DMS114 treated with DMSO at 0.1 percent for 48 hours (cell line): Measurements from ENCODE around the gene SLC7A7.
"Not testable (repeated sequence)": the region's sequence is repeated elsewhere in the genome, so short reads cannot be mapped to it uniquely, and the experiment has no call there.

Experiments used
- DNase-seq: peaks from one replicate; lab custom pipeline; 2025; ENCODE audit not compliant: unreplicated experiment; lab: John Stamatoyannopoulos, UW

Gene SLC7A7

DNA sequence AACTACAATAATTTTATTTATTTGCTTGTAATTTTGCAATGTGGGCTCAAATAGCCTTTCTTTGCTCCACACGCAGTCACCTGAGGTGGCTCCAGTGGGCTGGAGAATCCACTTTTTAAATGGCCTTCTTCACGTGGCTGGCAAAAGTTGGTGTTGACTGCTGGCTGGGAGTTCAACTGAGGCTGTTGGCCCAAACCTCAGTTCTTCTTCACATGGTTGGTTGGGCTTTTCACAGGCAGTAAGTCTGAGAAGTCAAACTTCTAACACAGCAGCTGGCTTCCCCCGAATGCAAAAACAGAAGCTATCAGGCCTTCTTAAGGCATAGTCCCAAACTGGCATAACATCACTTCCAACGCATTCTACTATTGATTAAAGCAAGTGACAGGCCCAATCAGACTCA, 50.9 kb downstream of the SLC7A7 start:
- DNase-seq = no peak

- no peak for DNase-seq
Observed at GRCh38 chr14:22761734-22762133, 53.5 kb downstream of the SLC7A7 start.

DNA sequence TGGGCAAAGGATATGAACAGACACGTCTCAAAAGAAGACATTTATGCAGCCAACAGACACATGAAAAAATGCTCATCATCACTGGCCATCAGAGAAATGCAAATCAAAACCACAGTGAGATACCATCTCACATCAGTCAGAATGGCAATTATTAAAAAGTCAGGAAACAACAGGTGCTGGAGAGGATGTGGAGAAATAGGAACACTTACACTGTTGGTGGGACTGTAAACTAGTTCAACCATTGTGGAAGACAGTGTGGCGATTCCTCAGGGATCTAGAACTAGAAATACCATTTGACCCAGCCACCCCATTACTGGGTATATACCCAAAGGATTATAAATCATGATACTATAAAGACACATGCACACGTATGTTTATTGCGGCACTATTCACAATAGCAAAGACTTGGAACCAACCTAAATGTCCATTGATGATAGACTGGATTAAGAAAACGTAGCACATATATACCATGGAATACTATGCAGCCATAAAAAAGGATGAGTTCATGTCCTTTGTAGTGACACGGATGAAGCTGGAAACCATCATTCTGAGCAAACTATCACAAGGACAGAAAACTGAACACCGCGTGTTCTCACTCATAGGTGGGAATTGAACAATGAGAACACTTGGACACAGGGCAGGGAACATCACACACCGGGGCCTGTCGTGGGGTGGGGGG, 57.1 kb downstream of the SLC7A7 start:
- not testable (repeated sequence) for DNase-seq

DNA sequence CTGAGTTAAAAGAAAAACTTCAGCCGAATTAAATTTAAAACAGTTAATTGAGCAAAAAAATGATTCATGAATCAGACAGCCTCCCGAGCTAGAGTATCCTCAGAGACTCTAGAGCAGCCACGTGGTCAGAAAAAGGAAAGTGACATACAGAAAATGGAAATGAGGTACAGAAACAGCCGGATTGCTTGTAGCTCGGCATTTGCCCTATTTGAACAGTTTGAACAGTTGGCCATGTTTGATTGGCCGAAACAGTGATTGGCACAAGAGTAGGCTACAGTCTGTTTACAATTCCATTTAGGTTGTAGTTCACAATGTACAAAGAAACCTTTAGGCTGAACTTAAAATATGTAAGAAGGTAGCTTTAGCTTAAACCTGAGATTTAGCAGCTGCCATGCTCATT, 61.6 kb downstream of the SLC7A7 start:
- DNase-seq = no peak

DNA sequence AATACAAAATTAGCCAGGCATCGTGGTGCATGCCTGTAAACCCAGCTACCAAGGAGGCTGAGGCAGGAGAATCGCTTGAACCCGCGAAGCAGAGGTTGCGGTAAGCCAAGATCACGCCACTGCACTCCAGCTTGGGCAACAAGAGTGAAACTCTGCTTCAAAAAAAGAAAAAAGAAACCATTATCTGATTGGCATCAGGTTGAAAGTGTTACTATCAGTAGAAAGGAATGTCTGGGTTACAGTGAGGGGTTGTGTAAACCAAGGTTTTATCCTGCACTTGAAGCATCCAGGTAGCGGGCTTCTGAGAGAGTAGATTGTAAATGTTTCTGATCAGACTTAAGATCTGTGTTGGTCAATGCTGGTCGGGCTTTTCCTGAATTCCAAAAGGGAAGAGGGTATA, 62.8 kb downstream of the SLC7A7 start:
- no peak for DNase-seq

DNA sequence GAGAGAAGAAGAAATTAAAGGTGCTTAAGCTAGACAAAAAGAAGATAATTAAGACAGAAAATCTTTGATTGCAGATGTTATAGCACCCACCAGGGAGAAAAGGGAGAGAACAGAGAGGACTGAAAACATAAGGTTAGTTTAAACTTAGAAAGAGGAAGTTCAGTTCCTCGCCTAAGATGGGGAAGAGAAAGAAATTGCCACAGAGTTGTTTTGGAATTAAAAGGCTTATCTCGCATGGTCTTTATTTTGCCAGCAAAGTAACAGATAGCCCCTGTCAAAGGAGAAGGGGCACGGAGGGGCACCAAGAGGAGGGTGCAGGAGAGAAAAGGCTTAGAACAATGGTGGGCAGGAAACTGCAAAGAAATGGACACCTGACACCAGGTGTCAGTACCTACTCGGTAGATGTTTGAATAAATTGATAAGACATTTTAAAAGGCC, 66.6 kb downstream of the SLC7A7 start:
- DNase-seq = no peak

DNA sequence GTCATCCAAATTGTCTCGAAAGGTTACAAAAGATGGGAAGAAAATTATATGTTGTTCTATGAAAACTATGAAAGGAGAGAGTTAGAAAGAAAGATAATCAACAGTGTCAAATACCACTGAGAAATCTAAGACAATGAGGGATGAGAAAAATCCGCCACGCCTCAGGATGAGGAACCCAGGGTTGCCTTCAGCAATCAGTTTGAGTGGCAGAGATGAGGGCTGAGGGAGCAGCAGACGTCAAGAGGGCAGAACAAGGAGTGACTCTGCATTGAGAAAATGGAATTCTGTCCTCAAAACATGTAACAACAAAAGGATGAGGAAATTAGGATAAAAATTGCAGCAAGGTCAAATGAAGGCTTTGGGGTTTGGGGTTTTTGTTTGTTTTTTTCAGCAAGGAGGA, 67.0 kb downstream of the SLC7A7 start:
- no peak for DNase-seq

GRCh38 chr14:22747769-22748168, 67.5 kb downstream of the SLC7A7 start:
- DNase-seq = no peak

GRCh38 chr14:22740020-22740419, 75.2 kb downstream of the SLC7A7 start:
- no peak for DNase-seq

- DNase-seq = no peak
Observed at GRCh38 chr14:22739423-22739822, 75.8 kb downstream of the SLC7A7 start.

DNA sequence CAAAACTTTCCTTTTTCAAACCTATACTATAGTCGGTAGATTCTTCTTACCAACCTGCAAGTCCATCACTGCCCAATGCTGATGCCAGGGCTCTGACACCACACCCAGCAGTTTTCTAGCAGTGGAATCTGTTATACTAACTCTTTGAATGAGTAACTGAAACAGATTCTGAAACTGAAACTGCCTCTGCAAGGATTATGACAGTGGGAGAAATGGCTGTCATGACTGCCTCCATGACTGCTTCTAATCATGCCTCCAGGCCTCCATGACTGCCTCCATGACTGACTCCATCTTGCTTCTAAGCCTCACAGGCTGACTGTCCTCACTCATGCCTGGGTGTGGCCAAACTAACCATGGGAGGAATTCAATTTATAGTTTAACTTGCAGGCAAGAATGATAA, 78.2 kb downstream of the SLC7A7 start:
- DNase-seq = no peak

GRCh38 chr14:22736384-22736783, 78.9 kb downstream of the SLC7A7 start:
- not testable (repeated sequence) for DNase-seq

DNA sequence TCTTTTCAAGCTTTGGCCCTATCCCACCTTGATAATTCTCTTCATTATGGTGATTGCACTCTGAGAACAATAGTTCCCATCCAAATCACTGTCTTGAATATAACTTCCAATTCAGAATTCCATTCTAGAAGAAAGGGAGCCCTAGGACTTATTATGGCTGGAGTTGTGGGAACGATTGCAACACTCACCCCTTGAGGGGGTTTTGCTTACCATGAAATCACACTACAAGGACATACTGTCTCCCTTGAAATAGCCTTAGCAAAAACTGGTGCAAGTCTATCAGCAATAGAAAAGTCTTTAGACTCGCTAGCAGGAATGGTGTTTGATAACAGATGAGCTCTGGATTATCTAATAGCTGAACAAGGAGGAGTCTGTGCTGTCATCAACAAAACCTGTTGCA, 80.1 kb downstream of the SLC7A7 start:
- no peak for DNase-seq

- DNase-seq = no peak
Observed at GRCh38 chr14:22733829-22734228, 81.4 kb downstream of the SLC7A7 start.

GRCh38 chr14:22732062-22732461, 83.2 kb downstream of the SLC7A7 start:
- DNase-seq = not testable (repeated sequence)

DNA sequence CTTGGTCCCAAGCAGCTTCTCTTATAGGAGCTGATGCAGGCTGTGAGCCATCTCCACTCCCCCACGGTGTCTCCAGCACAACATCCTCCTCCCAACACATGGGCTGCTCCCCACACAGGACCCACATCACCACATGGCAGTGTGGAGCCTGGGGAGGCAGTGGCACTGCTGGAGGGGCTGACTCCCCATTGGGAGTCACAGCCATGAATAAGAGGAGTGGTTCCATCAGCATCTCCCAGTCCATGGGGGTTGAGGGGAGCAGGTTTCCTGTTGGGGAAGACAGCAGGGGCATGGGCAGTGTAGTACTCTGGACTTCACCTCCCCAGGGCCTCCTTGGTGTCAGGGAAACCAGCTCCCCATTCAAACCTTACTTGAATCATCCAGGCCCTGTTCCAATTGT, 89.2 kb downstream of the SLC7A7 start:
- no peak for DNase-seq

DNA sequence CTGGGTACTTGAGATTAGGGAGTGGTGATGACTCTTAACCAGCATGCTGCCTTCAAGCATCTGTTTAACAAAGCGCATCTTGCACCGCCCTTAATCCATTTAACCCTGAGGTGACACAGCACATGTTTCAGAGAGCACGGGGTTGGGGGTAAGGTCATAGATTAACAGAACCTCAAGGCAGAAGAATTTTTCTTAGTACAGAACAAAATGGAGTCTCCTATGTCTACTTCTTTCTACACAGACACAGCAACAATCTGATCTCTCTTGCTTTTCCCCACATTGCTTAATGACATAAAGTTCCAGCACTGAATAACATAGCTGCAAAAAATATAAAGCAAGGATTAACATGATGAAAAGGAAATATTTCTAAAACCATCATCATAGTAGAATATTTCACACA, 89.9 kb downstream of the SLC7A7 start:
- DNase-seq = not testable (repeated sequence)

DNA sequence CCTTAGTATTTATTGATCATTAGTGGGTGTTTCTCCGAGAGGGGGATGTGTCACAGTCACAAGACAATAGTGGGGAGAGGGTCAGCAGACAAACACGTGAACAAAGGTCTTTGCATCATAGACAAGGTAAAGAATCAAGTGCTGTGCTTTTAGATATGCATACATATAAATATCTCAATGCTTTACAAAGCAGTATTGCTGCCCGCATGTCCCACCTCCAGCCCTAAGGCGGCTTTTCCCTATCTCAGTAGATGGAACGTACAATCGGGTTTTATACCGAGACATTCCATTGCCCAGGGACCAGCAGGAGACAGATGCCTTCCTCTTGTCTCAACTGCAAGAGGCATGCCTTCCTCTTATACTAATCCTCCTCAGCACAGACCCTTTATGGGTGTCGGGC, 90.4 kb downstream of the SLC7A7 start:
- not testable (repeated sequence) for DNase-seq

- no peak for DNase-seq
Observed at GRCh38 chr14:22723815-22724214, 91.4 kb downstream of the SLC7A7 start.
